GOT3 (cell line): ENCODE measurements around the gene TTC12.
"Not testable (repeated sequence)": the region's sequence is repeated elsewhere in the genome, so short reads cannot be mapped to it uniquely, and the experiment has no call there.

Source experiments
- DNase-seq: peaks from one replicate; lab custom pipeline; 2025; ENCODE audit warnings: mixed read lengths; lab: John Stamatoyannopoulos, UW

TTC12 gene

GRCh38 chr11:113286009-113286408 is 28.4 kb upstream of the TTC12 start:
- DNase-seq: no peak

- DNase-seq: no peak
Observed at GRCh38 chr11:113286509-113287497, 27.6 kb upstream of the TTC12 start.

- DNase-seq: no peak
Observed at GRCh38 chr11:113287801-113288200, 26.6 kb upstream of the TTC12 start.

- no peak for DNase-seq
Observed at GRCh38 chr11:113288286-113288863, 26.0 kb upstream of the TTC12 start.

GRCh38 chr11:113289431-113290187 is 24.8 kb upstream of the TTC12 start:
- DNase-seq: no peak

GRCh38 chr11:113293936-113294335 is 20.4 kb upstream of the TTC12 start:
- no peak for DNase-seq

GRCh38 chr11:113295993-113296392 is 18.4 kb upstream of the TTC12 start:
- no peak for DNase-seq

GRCh38 chr11:113296447-113297205 is 17.8 kb upstream of the TTC12 start:
- no peak for DNase-seq

- DNase-seq: not testable (repeated sequence)
Observed at GRCh38 chr11:113298496-113298895, 15.9 kb upstream of the TTC12 start.

GRCh38 chr11:113304916-113305315 is 9.5 kb upstream of the TTC12 start:
- no peak for DNase-seq

GRCh38 chr11:113305440-113306336 is 8.7 kb upstream of the TTC12 start:
- DNase-seq: no peak

- DNase-seq: no peak
Observed at GRCh38 chr11:113308601-113309000, 5.8 kb upstream of the TTC12 start.

- DNase-seq: no peak
Observed at GRCh38 chr11:113311536-113311935, 2.8 kb upstream of the TTC12 start.

- no peak for DNase-seq
Observed at GRCh38 chr11:113313601-113314000, 782 bp upstream of the TTC12 start.

- no peak for DNase-seq
Observed at GRCh38 chr11:113314065-113314388, 356 bp upstream of the TTC12 start.

GRCh38 chr11:113315811-113316210 is 1.4 kb downstream of the TTC12 start:
- DNase-seq: no peak

- no peak for DNase-seq
Observed at GRCh38 chr11:113316256-113316655, 1.9 kb downstream of the TTC12 start.

GRCh38 chr11:113317339-113317738 is 3.0 kb downstream of the TTC12 start:
- DNase-seq: no peak

- DNase-seq: no peak
Observed at GRCh38 chr11:113319085-113319484, 4.7 kb downstream of the TTC12 start.

GRCh38 chr11:113322158-113322557 is 7.8 kb downstream of the TTC12 start:
- DNase-seq: no peak

- DNase-seq: no peak
Observed at GRCh38 chr11:113324250-113324649, 9.9 kb downstream of the TTC12 start.
